GM23248 (cell line): ENCODE measurements around the gene GCC2. TPM values are rescaled to one million over a fixed set of nuclear protein-coding genes. Genes with fewer than 3 reads are reported as not detected.
"Not testable (repeated sequence)": the region's sequence is repeated elsewhere in the genome, so short reads cannot be mapped to it uniquely, and the experiment has no call there.

Experiments used
- DNase-seq: peaks from one replicate; pipeline ENCODE4 v3.0.0-alpha.2; 2015
- H2AFZ ChIP-seq: fragments of 200-600 bp; sonication (generic); 2 replicates; pipeline ENCODE4 v1.6.1; 2016; ENCODE audit warnings: antibody characterized with exemption
- H3F3A ChIP-seq: fragments of 200-600 bp; sonication (generic); 2 replicates; pipeline ENCODE4 v1.6.1; 2016; ENCODE audit warnings: mild to moderate bottlenecking, antibody characterized with exemption, mixed run types; ENCODE audit not compliant: insufficient read depth
- H3K27ac ChIP-seq: fragments of 200-600 bp; sonication (generic); 2 replicates; pipeline ENCODE4 v1.5.1; 2016; ENCODE audit warnings: mild to moderate bottlenecking
- H3K27me3 ChIP-seq: fragments of 200-600 bp; sonication (generic); replicated peaks from 2 replicates; pipeline ENCODE4 v1.6.1; 2016; ENCODE audit warnings: mild to moderate bottlenecking; ENCODE audit not compliant: insufficient read depth
- H3K36me3 ChIP-seq: fragments of 200-600 bp; sonication (generic); 2 replicates; pipeline ENCODE4 v1.6.1; 2016; ENCODE audit warnings: low read depth, mild to moderate bottlenecking
- H3K4me1 ChIP-seq: fragments of 200-600 bp; sonication (generic); 2 replicates; pipeline ENCODE4 v1.6.1; 2016; ENCODE audit warnings: mild to moderate bottlenecking; ENCODE audit not compliant: insufficient read depth
- H3K4me2 ChIP-seq: fragments of 200-600 bp; sonication (generic); one replicate; pipeline ENCODE4 v1.6.1; 2016; ENCODE audit warnings: mild to moderate bottlenecking; ENCODE audit not compliant: unreplicated experiment
- H3K4me3 ChIP-seq: fragments of 200-600 bp; sonication (generic); 2 replicates; pipeline ENCODE4 v1.5.1; 2016; ENCODE audit warnings: mild to moderate bottlenecking
- H3K79me2 ChIP-seq: fragments of 200-600 bp; sonication (generic); 2 replicates; pipeline ENCODE4 v1.6.1; 2016; ENCODE audit warnings: mild to moderate bottlenecking; ENCODE audit not compliant: insufficient read depth
- H3K9ac ChIP-seq: fragments of 200-600 bp; sonication (generic); 2 replicates; pipeline ENCODE4 v1.6.1; 2016; ENCODE audit warnings: mild to moderate bottlenecking
- H3K9me2 ChIP-seq: fragments of 200-600 bp; sonication (generic); 2 replicates; pipeline ENCODE4 v1.6.1; 2016; ENCODE audit warnings: mixed run types, mild to moderate bottlenecking, moderate library complexity; ENCODE audit not compliant: insufficient read depth
- H3K9me3 ChIP-seq: fragments of 200-600 bp; sonication (generic); one replicate; pipeline ENCODE4 v1.6.1; 2017; ENCODE audit warnings: low read depth
- H4K20me1 ChIP-seq: fragments of 200-600 bp; sonication (generic); 2 replicates; pipeline ENCODE4 v1.6.0; 2016; ENCODE audit not compliant: insufficient read depth
- EZH2 ChIP-seq: fragments of 200-600 bp; sonication (generic); IDR thresholded peaks from 2 replicates; pipeline ENCODE4 v1.6.1; 2018; ENCODE audit warnings: antibody characterized with exemption, mild to moderate bottlenecking; ENCODE audit not compliant: insufficient read depth, poor library complexity, severe bottlenecking
- EZH2phosphoT487 ChIP-seq: fragments of 200-600 bp; sonication (generic); IDR thresholded peaks from 2 replicates; pipeline ENCODE4 v1.6.1; 2018; ENCODE audit warnings: antibody characterized with exemption, moderate library complexity, mild to moderate bottlenecking, low read depth; ENCODE audit not compliant: insufficient read depth
- WGBS, 2 experiments: methylation state at CpG; one replicate each; pipeline ENCODE4 v1.1.6; 2015 to 2017; ENCODE audit warnings: low lambda C conversion rate in 2 of 2, low coverage in 1 of 2; ENCODE audit errors: missing lambda C conversion rate in 2 of 2; 5-methylcytosine and 5-hydroxymethylcytosine counted together
- in situ Hi-C: fragments of 300-500 bp; cut with MboI; formaldehyde crosslinking; loops from 2 replicates; pipeline ENCODE4 v1.15.0; 2020
- polyA plus RNA-seq: library from polyadenylated mRNA; unstranded; fragments of >200 nt; fragmentation: Nextera tagmentation; extraction: Ambion mirVana; gene quantifications from 2 replicates; pipeline ENCODE4 v1.2.1, GENCODE V29; 2016
- total RNA-seq: library from RNA; depleted of rRNA; stranded (reverse); fragments of >200 nt; shearing (Covaris generic); gene quantifications from 2 replicates; pipeline ENCODE4 v1.2.3, GENCODE V29; 2014

The GCC2 gene
- total and polyA plus RNA-seq, 2 experiments from 2014 or later: 21.7 to 53.1 TPM

DNA sequence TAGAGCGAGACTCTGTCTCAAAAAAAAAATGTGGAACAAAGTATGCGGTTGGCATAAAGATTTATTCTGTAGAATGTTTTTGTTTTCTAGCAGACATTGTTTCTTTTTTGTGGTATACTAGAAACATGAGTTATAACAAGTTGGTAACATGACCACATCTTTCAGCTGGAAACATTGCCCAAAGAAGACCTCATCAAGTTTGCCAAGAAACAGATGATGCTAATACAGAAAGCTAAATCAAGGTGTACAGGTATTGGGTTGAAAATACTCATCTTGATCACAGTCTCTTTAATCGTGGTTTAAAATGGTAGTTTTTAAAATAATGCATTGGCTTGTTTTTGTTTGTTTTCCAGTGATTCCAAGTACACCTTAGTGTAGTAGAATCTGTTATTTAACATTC, 1.9 kb downstream of the GCC2 start:
- Histone ChIP-seq H2AFZ (no peak overlapping the region), H3K27me3 (no peaks in the 10 kb centered on the region), H3K9me3 (no peaks in the 10 kb centered on the region), H3K4me1 (peaks cover 10% of the 10 kb centered on the region), H3F3A (peaks cover 5% of the 10 kb centered on the region; the same call in 1 of the 2 replicates), H3K9ac (no peak overlapping the region), H3K79me2 (peaks cover 53% of the 10 kb centered on the region), H3K4me2 (no peak overlapping the region), H3K9me2 (no peaks in the 10 kb centered on the region), H3K27ac (no peak overlapping the region), H3K36me3 (peaks cover 29% of the 10 kb centered on the region), H4K20me1 (no peaks in the 10 kb centered on the region), H3K4me3 (no peak overlapping the region)
- DNase-seq: no peak
- WGBS, 2 experiments: 98 to 99% methylated on average over 3 of the region's 3 CpGs
- in situ Hi-C loops: no loop called here
- TF ChIP-seq EZH2phosphoT487: no peak
- no peak for TF ChIP-seq EZH2

DNA sequence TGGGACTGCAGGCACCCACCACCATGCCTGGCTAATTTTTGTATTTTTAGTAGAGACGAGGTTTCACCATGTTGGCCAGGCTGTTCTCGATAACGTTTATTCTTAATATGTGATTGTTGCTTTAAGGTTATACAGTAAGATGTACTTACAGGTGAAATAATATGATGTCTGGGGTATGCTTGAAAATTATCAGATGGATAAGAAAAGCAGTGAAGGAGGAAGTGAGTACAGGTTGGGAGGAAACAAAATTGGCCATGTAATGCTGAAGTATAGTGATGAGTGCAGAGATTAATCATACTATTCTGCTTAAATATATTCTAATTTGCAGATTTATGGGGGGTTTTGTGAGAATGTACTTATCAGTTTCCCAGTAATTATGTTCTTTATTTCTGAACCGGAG, 3.0 kb downstream of the GCC2 start:
- DNase-seq: no peak
- H3K4me2 ChIP-seq: no peak overlapping the region
- WGBS, 2 experiments: 76 to 80% methylated on average over 4 of the region's 4 CpGs
- no peak overlapping the region for H2AFZ ChIP-seq
- H3F3A ChIP-seq: peaks cover 5% of the 10 kb centered on the region; the same call in 1 of the 2 replicates
- H3K9me3 ChIP-seq: no peaks in the 10 kb centered on the region
- peaks cover 38% of the 10 kb centered on the region for H3K36me3 ChIP-seq
- no peaks in the 10 kb centered on the region for H3K27me3 ChIP-seq
- H3K9me2 ChIP-seq: no peaks in the 10 kb centered on the region
- no peak for TF ChIP-seq EZH2
- no peak for TF ChIP-seq EZH2phosphoT487
- H3K79me2 ChIP-seq: peaks cover 64% of the 10 kb centered on the region
- in situ Hi-C loops: no loop called here
- H3K9ac ChIP-seq: no peak overlapping the region
- H3K4me1 ChIP-seq: peaks cover 10% of the 10 kb centered on the region
- H3K4me3 ChIP-seq: no peak overlapping the region
- no peak overlapping the region for H3K27ac ChIP-seq
- H4K20me1 ChIP-seq: no peaks in the 10 kb centered on the region

DNA sequence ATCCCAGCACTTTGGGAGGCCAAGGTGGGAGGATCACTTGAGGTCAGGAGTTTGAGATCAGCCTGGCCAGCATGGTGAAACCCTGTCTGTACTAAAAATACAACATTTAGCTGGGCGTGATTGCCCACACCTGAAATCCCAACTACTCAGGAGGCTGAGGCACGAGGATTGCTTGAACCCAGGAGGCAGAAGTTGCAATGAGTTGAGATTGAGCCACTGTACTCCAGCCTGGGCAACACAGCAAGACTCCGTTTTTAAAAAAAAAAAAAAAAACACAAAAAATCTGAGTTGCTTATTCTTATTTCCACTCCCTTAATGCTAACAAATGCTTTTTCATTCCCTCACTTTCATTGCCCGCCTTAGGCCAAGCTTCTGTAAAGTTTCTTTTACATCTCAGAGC, 4.5 kb downstream of the GCC2 start:
- H3K9ac ChIP-seq, H3K4me1 ChIP-seq, H3K9me2 ChIP-seq, H3K27ac ChIP-seq, DNase-seq, in situ Hi-C loops, H4K20me1 ChIP-seq, H3K27me3 ChIP-seq, H3K9me3 ChIP-seq, H2AFZ ChIP-seq, H3K4me3 ChIP-seq, H3K4me2 ChIP-seq, H3F3A ChIP-seq: not testable (repeated sequence)
- Histone ChIP-seq H3K79me2 (peaks cover 80% of the 10 kb centered on the region), H3K36me3 (peaks cover 52% of the 10 kb centered on the region)
- WGBS, 2 experiments: 98 to 99% methylated on average over 4 of the region's 4 CpGs

GRCh38 chr2:108454440-108454839, 5.4 kb downstream of the GCC2 start:
- no peak overlapping the region for H3K4me2 ChIP-seq
- no peak overlapping the region for H3K27ac ChIP-seq
- WGBS, 2 experiments: 96 to 98% methylated on average over 2 of the region's 2 CpGs
- TF ChIP-seq EZH2phosphoT487: no peak
- no peak overlapping the region for H3K4me3 ChIP-seq
- peaks cover 6% of the 10 kb centered on the region for H3K4me1 ChIP-seq
- no peak overlapping the region for H2AFZ ChIP-seq
- peak; percentile 3 for DNase-seq
- H3K36me3 ChIP-seq: peaks cover 58% of the 10 kb centered on the region
- H3K9ac ChIP-seq: no peak overlapping the region
- H4K20me1 ChIP-seq: no peaks in the 10 kb centered on the region
- H3K27me3 ChIP-seq: no peaks in the 10 kb centered on the region
- in situ Hi-C loops: no loop called here
- peaks cover 84% of the 10 kb centered on the region for H3K79me2 ChIP-seq
- H3K9me2 ChIP-seq: no peaks in the 10 kb centered on the region
- peaks cover 5% of the 10 kb centered on the region for H3K9me3 ChIP-seq
- no peaks in the 10 kb centered on the region for H3F3A ChIP-seq

DNA sequence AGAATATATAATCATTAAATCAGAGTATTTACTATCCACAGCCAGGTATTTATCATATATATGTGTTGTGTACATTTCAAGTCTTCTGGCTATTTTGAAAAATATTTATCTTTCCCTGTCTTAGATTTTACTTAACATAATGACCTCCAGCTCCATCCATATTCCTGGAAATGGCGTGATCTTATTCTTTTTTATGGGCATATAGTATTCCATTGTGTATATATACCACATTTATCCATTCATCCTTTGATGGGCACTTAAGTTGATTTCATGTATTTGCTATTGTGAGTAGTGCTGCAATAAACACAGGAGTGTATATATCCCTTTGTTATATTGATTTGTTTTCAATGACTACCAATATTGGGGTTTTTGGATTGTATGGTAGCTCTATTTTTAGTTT, 6.6 kb downstream of the GCC2 start:
- Histone ChIP-seq H2AFZ (no peak overlapping the region), H3K4me1 (no peaks in the 10 kb centered on the region), H3K79me2 (peaks cover 82% of the 10 kb centered on the region), H3K4me3 (no peak overlapping the region), H3K36me3 (peaks cover 64% of the 10 kb centered on the region), H3K27me3 (no peaks in the 10 kb centered on the region), H3K9me3 (peaks cover 5% of the 10 kb centered on the region), H4K20me1 (no peaks in the 10 kb centered on the region), H3K4me2 (no peak overlapping the region), H3K9ac (no peak overlapping the region), H3K27ac (no peak overlapping the region), H3K9me2 (no peaks in the 10 kb centered on the region), H3F3A (no peaks in the 10 kb centered on the region)
- in situ Hi-C loops: no loop called here
- 97 to 100% methylated on average over 1 of the region's 1 CpG for WGBS, 2 experiments
- no peak for DNase-seq
- TF ChIP-seq EZH2phosphoT487 (no peak), EZH2 (no peak)
